ENCODE results near the gene CSNK2A1.

- TF ChIP-seq CTCF (IDR thresholded peaks at IDR 0.05; ENCODE audit: insufficient read depth, low read length, poor library complexity, severe bottlenecking) (no peak), EZH2phosphoT487 (conservative IDR thresholded peaks at IDR 0.05; ENCODE audit: low read length) (no peak)
Observed at GRCh38 chr20:537983-538382, 5.6 kb downstream of the CSNK2A1 start.

Data from SU-DHL-6 (cell line).